ENCODE measurements around the gene AFG3L2.

Gene AFG3L2

GRCh38 chr18:12293831-12294230 lies 83.2 kb downstream of the AFG3L2 start:
- no peak for DNase-seq (ENCODE audit: low read depth, low spot score)
- Histone ChIP-seq H3K9ac (ENCODE audit: insufficient read length) (no peak overlapping the region), H3K36me3 (ENCODE audit: insufficient read depth, low read length) (no peaks in the 10 kb centered on the region), H3K27ac (no peak overlapping the region), H3K4me3 (no peak overlapping the region), H3K9me3 (ENCODE audit: low read depth, low read length) (no peaks in the 10 kb centered on the region)
- no peak for TF ChIP-seq POLR2AphosphoS5 (IDR thresholded peaks at IDR 0.05; ENCODE audit: borderline replicate concordance, low read depth, low read length)
- no peak for TF ChIP-seq EZH2 (IDR thresholded peaks at IDR 0.05)
- TF ChIP-seq FOXP2 (optimal IDR thresholded peaks at IDR 0.05; ENCODE audit: control extremely low read depth, extremely low read length, insufficient read depth): no peak

DNA sequence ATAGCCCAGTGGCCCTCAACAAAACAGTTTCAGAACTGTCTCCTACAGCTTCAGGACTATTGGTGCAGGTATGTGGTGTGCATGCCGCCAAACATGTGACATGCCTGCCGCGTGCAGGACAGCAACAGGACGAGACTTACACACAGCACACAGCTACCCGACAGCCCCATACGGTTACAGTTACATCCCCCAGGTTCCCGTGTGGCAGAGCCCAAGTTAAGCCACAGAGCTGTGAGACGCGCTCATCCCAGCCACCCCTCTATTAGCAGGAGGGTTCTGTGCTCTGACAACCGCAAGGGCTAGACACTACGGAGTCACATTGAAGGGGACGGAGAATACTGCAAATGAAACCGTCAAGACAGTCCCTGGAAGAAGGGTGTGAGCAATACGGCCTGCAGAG lies 85.3 kb downstream of the AFG3L2 start:
- DNase-seq (ENCODE audit: low read depth, low spot score): no peak
- no peak overlapping the region for H3K9ac ChIP-seq (ENCODE audit: insufficient read length)
- no peak for TF ChIP-seq FOXP2 (optimal IDR thresholded peaks at IDR 0.05; ENCODE audit: control extremely low read depth, extremely low read length, insufficient read depth)
- TF ChIP-seq POLR2AphosphoS5 (IDR thresholded peaks at IDR 0.05; ENCODE audit: borderline replicate concordance, low read depth, low read length): no peak
- TF ChIP-seq EZH2 (IDR thresholded peaks at IDR 0.05): no peak
- no peak overlapping the region for H3K4me3 ChIP-seq
- no peaks in the 10 kb centered on the region for H3K36me3 ChIP-seq (ENCODE audit: insufficient read depth, low read length)
- no peaks in the 10 kb centered on the region for H3K9me3 ChIP-seq (ENCODE audit: low read depth, low read length)
- no peak overlapping the region for H3K27ac ChIP-seq

GRCh38 chr18:12291161-12291560 lies 85.9 kb downstream of the AFG3L2 start:
- no peak for DNase-seq (ENCODE audit: low read depth, low spot score)
- no peak for TF ChIP-seq POLR2AphosphoS5 (IDR thresholded peaks at IDR 0.05; ENCODE audit: borderline replicate concordance, low read depth, low read length)
- no peak for TF ChIP-seq EZH2 (IDR thresholded peaks at IDR 0.05)
- TF ChIP-seq FOXP2 (optimal IDR thresholded peaks at IDR 0.05; ENCODE audit: control extremely low read depth, extremely low read length, insufficient read depth): no peak

DNA sequence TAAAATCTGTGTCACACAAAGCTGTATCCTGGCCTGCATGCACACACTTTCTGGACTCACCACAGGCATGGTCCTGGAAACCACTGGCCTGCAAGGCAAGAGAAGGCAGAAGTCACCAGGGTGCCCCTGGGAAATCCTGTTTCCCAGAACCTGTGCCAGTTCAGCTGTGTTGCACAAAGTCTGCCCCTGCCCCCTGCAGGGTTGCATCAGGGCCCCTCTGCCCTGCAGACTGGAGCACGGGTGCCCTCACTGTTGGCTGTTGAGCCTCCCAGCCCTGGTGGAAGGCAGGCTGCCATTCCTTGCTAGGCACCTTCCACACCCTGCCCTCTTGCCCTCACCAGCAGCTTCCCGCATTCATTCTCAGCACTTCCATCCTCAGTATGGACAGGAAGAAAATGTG lies 86.9 kb downstream of the AFG3L2 start:
- Histone ChIP-seq H3K4me3 (no peak overlapping the region), H3K9me3 (ENCODE audit: low read depth, low read length) (no peaks in the 10 kb centered on the region), H3K9ac (ENCODE audit: insufficient read length) (no peak overlapping the region), H3K27ac (no peak overlapping the region), H3K36me3 (ENCODE audit: insufficient read depth, low read length) (no peaks in the 10 kb centered on the region)
- TF ChIP-seq EZH2 (IDR thresholded peaks at IDR 0.05) (no peak), POLR2AphosphoS5 (IDR thresholded peaks at IDR 0.05; ENCODE audit: borderline replicate concordance, low read depth, low read length) (no peak), FOXP2 (optimal IDR thresholded peaks at IDR 0.05; ENCODE audit: control extremely low read depth, extremely low read length, insufficient read depth) (no peak)
- DNase-seq (ENCODE audit: low read depth, low spot score): no peak

More at GRCh38 chr18:12291161-12291560, 85.9 kb downstream of the AFG3L2 start:
- no peak overlapping the region for H3K27ac ChIP-seq
- H3K9me3 ChIP-seq (ENCODE audit: low read depth, low read length): no peaks in the 10 kb centered on the region
- no peak overlapping the region for H3K9ac ChIP-seq (ENCODE audit: insufficient read length)
- no peaks in the 10 kb centered on the region for H3K36me3 ChIP-seq (ENCODE audit: insufficient read depth, low read length)
- no peak overlapping the region for H3K4me3 ChIP-seq

DNA sequence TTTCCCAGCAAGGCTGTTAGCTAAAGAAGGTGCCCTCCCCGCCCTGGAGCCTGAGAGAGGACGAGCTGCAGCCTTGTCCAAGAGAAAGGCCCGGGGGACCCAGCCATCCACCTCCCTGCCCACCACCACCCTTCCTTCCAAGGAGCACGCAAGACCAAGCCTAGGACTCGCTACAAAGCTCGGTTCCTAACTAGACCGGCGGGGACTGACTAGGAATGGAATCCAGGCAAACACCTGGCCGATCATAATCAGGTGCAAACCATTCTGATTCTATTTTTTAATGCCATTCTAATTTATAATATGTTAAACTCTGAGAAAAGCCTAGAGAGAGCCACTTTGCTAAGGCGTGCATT lies 88.6 kb downstream of the AFG3L2 start:
- Histone ChIP-seq H3K36me3 (ENCODE audit: insufficient read depth, low read length) (no peaks in the 10 kb centered on the region), H3K9me3 (ENCODE audit: low read depth, low read length) (no peaks in the 10 kb centered on the region), H3K9ac (ENCODE audit: insufficient read length) (no peak overlapping the region), H3K4me3 (no peak overlapping the region), H3K27ac (no peak overlapping the region)
- TF ChIP-seq POLR2AphosphoS5 (IDR thresholded peaks at IDR 0.05; ENCODE audit: borderline replicate concordance, low read depth, low read length): no peak
- TF ChIP-seq FOXP2 (optimal IDR thresholded peaks at IDR 0.05; ENCODE audit: control extremely low read depth, extremely low read length, insufficient read depth): no peak
- no peak for TF ChIP-seq EZH2 (IDR thresholded peaks at IDR 0.05)
- no peak for DNase-seq (ENCODE audit: low read depth, low spot score)

- no peak overlapping the region for H3K4me3 ChIP-seq
- DNase-seq (ENCODE audit: low read depth, low spot score): no peak
- no peaks in the 10 kb centered on the region for H3K36me3 ChIP-seq (ENCODE audit: insufficient read depth, low read length)
- TF ChIP-seq EZH2 (IDR thresholded peaks at IDR 0.05): no peak
- no peak for TF ChIP-seq FOXP2 (optimal IDR thresholded peaks at IDR 0.05; ENCODE audit: control extremely low read depth, extremely low read length, insufficient read depth)
- TF ChIP-seq POLR2AphosphoS5 (IDR thresholded peaks at IDR 0.05; ENCODE audit: borderline replicate concordance, low read depth, low read length): no peak
- H3K9ac ChIP-seq (ENCODE audit: insufficient read length): no peak overlapping the region
- no peaks in the 10 kb centered on the region for H3K9me3 ChIP-seq (ENCODE audit: low read depth, low read length)
- no peak overlapping the region for H3K27ac ChIP-seq
Observed at GRCh38 chr18:12287684-12288402, 89.2 kb downstream of the AFG3L2 start.

- no peak for TF ChIP-seq EZH2 (IDR thresholded peaks at IDR 0.05)
- no peak for TF ChIP-seq FOXP2 (optimal IDR thresholded peaks at IDR 0.05; ENCODE audit: control extremely low read depth, extremely low read length, insufficient read depth)
- TF ChIP-seq POLR2AphosphoS5 (IDR thresholded peaks at IDR 0.05; ENCODE audit: borderline replicate concordance, low read depth, low read length): no peak
Observed at GRCh38 chr18:12287131-12287681, 89.8 kb downstream of the AFG3L2 start.

GRCh38 chr18:12283666-12284065 lies 93.4 kb downstream of the AFG3L2 start:
- TF ChIP-seq FOXP2 (optimal IDR thresholded peaks at IDR 0.05; ENCODE audit: control extremely low read depth, extremely low read length, insufficient read depth) (no peak), EZH2 (IDR thresholded peaks at IDR 0.05) (no peak), POLR2AphosphoS5 (IDR thresholded peaks at IDR 0.05; ENCODE audit: borderline replicate concordance, low read depth, low read length) (no peak)

More at GRCh38 chr18:12287131-12287681, 89.8 kb downstream of the AFG3L2 start:
- Histone ChIP-seq H3K9me3 (ENCODE audit: low read depth, low read length) (no peaks in the 10 kb centered on the region), H3K27ac (no peak overlapping the region), H3K4me3 (no peak overlapping the region), H3K9ac (ENCODE audit: insufficient read length) (no peak overlapping the region), H3K36me3 (ENCODE audit: insufficient read depth, low read length) (no peaks in the 10 kb centered on the region)
- no peak for DNase-seq (ENCODE audit: low read depth, low spot score)

More at GRCh38 chr18:12283666-12284065, 93.4 kb downstream of the AFG3L2 start:
- no peaks in the 10 kb centered on the region for H3K9me3 ChIP-seq (ENCODE audit: low read depth, low read length)
- no peaks in the 10 kb centered on the region for H3K36me3 ChIP-seq (ENCODE audit: insufficient read depth, low read length)
- H3K4me3 ChIP-seq: no peak overlapping the region
- no peak for DNase-seq (ENCODE audit: low read depth, low spot score)
- H3K27ac ChIP-seq: no peak overlapping the region
- no peak overlapping the region for H3K9ac ChIP-seq (ENCODE audit: insufficient read length)

Data from SK-N-MC (cell line).